Kidney (tissue), 14 donors: ENCODE measurements around the gene SPCS1. TPM values are rescaled to one million over a fixed set of nuclear protein-coding genes. Genes with fewer than 3 reads are reported as not detected.

Source experiments
- DNase-seq, 5 donors: peaks; one replicate each; pipeline ENCODE4 v3.0.0-alpha.2; 2013 to 2020
- FAIRE-seq: peaks from 2 replicates; lab custom pipeline; 2012; peaks lifted over from hg19 to GRCh38; lab: Jason Lieb, UNC
- H3K27ac ChIP-seq, 2 donors: one replicate each; pipeline ENCODE4 v1.7.0; 2013; ENCODE audit warnings: low read depth in 2 of 2, low read length in 2 of 2, inconsistent platforms in 1 of 2
- H3K27me3 ChIP-seq: one replicate; pipeline ENCODE4 v1.7.1; 2013; ENCODE audit warnings: low read length, inconsistent platforms; ENCODE audit not compliant: control insufficient read depth, insufficient read depth
- H3K36me3 ChIP-seq, 3 donors: one replicate each; pipeline versions ENCODE4 v1.7.0 to v1.7.1; 2013; ENCODE audit warnings: low read length in 3 of 3, control low read depth in 1 of 3, inconsistent platforms in 1 of 3; ENCODE audit not compliant: insufficient read depth in 3 of 3, control insufficient read depth in 2 of 3
- H3K4me1 ChIP-seq, 3 donors: one replicate each; pipeline versions ENCODE4 v1.7.0 to v1.7.1; 2013; ENCODE audit warnings: low read length in 3 of 3, inconsistent platforms in 1 of 3, low read depth in 1 of 3; ENCODE audit not compliant: control insufficient read depth in 2 of 3, insufficient read depth in 2 of 3
- H3K4me3 ChIP-seq, 3 donors: one replicate each; pipeline versions ENCODE4 v1.7.0 to v1.8.1; 2013; ENCODE audit warnings: low read length in 3 of 3, control low read depth in 1 of 3, inconsistent platforms in 1 of 3
- H3K9ac ChIP-seq, 3 donors: one replicate each; pipeline versions ENCODE4 v1.7.0 to v1.7.1; 2013; ENCODE audit warnings: low read length in 3 of 3, control low read depth in 1 of 3, inconsistent platforms in 1 of 3
- H3K9me3 ChIP-seq, 3 donors: one replicate each; pipeline versions ENCODE4 v1.7.0 to v1.7.1; 2013; ENCODE audit warnings: low read length in 3 of 3, control low read depth in 1 of 3, inconsistent platforms in 1 of 3; ENCODE audit not compliant: control insufficient read depth in 2 of 3, insufficient read depth in 1 of 3
- CTCF ChIP-seq: IDR thresholded peaks from 3 replicates; pipeline ENCODE4 v1.5.1; 2012; ENCODE audit warnings: mild to moderate bottlenecking, moderate library complexity, borderline replicate concordance; ENCODE audit not compliant: insufficient read depth; ENCODE audit errors: extremely low read depth
- intact Hi-C: fragments of 100-400 bp; cut with DNase I; formaldehyde crosslinking; loops from one replicate; pipeline ENCODE4 v1.11.1; 2022
- polyA plus RNA-seq: library from polyadenylated mRNA; stranded (reverse); fragments of 350-450 nt; fragmentation: Illumina TruSeq; extraction: RNeasy Lipid Tissue Mini Kit (QIAGEN cat#74804); gene quantifications from one replicate; pipeline ENCODE4 v1.2.3, GENCODE V29; 2014; ENCODE audit warnings: low read depth, low replicate concordance; ENCODE audit not compliant: insufficient read depth
- total RNA-seq: library from RNA; stranded (reverse); fragmentation: NEBNext Ultra II Directional; extraction: Animal tissue kit (Norgen Biotek cat#: 25700); gene quantifications from one replicate; pipeline ENCODE4 v1.2.1, GENCODE V29; 2021
- donor health status: control.
- donor health status: control.
- donor health status: control.
- donor health status: control.
- donor health status: control.
- donor health status: DM: yes; HTN: yes; CAD: no.
- donor health status: Normal renal cell carcinoma (clear cell type).

The SPCS1 gene
- total and polyA plus RNA-seq, 2 donors from 2014 or later, result 124 to 265 TPM

- FAIRE-seq (no peak), DNase-seq (no peak)
- Histone ChIP-seq H3K36me3 (peaks cover 0 to 7% (median 5%) of the 10 kb centered on the region in 3 donors), H3K4me3 (no peak overlapping the region), H3K9me3 (no peaks in the 10 kb centered on the region), H3K27ac (no peak overlapping the region), H3K9ac (peak overlapping the region in 2 of 3 donors; percentile 25 to 48), H3K4me1 (peaks cover 4 to 24% (median 20%) of the 10 kb centered on the region in 3 donors), H3K27me3 (no peaks in the 10 kb centered on the region)
- no peak for TF ChIP-seq CTCF
- intact Hi-C loops, result no loop called here
These were observed 1.7 kb downstream of the SPCS1 start for GRCh38 chr3:52707585-52707984.

GRCh38 chr3:52710512-52710911 lies 4.6 kb downstream of the SPCS1 start:
- H3K4me1 ChIP-seq, result peaks cover 0 to 13% (median 12%) of the 10 kb centered on the region in 3 donors
- no peak overlapping the region for H3K27ac ChIP-seq
- TF ChIP-seq CTCF, result no peak
- no peak for FAIRE-seq
- H3K9ac ChIP-seq, result no peak overlapping the region
- H3K36me3 ChIP-seq, result peaks cover 0 to 7% (median 5%) of the 10 kb centered on the region in 3 donors
- H3K4me3 ChIP-seq, result no peak overlapping the region
- intact Hi-C loops, result no loop called here
- no peak for DNase-seq
- no peaks in the 10 kb centered on the region for H3K9me3 ChIP-seq
- no peaks in the 10 kb centered on the region for H3K27me3 ChIP-seq

- H3K4me3 ChIP-seq, result no peak overlapping the region
- H3K36me3 ChIP-seq, result peaks cover 0 to 7% (median 5%) of the 10 kb centered on the region in 3 donors
- H3K27me3 ChIP-seq, result no peaks in the 10 kb centered on the region
- H3K9ac ChIP-seq, result no peak overlapping the region
- DNase-seq (no peak), FAIRE-seq (no peak)
- no peaks in the 10 kb centered on the region for H3K9me3 ChIP-seq
- peaks cover 0 to 4% (median 3%) of the 10 kb centered on the region in 3 donors for H3K4me1 ChIP-seq
- intact Hi-C loops, result no loop called here
- H3K27ac ChIP-seq, result no peak overlapping the region
- no peak for TF ChIP-seq CTCF
These were observed 6.6 kb downstream of the SPCS1 start for GRCh38 chr3:52712291-52713212.
